Measurements from ENCODE around the gene TMEM63B.

DNA sequence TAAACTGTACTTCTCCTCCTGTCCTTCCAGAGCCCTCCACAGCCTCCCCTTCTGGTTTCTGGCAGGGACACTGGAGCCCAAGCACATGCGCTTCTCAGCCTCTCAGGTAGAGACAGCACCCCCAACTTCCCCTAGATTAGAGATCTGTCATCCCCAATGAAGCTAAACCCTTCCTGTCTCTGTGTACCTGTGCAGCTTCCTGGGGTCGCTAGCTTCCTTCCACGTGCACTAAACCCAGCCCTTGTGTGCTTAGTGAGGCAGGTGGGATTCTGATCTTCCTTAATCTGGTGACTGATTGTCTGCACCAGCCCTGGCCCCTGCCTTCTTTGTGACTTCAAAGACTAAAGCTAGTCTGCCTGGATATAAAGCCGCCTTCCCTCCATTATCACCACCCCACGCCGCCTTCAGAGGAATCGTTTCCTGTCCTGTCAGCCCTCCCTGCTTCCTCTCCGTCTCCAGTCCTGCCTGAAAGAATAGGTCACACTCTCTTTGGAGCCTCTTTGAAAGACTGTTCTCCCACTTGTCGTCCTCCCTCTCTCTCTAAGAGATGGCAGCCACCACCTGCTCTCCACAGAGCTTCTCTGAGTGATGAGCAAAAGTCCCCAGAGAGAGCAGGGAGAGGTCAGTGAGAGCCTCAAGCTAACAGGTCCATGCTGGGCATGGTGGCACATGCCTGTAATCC is 58.7 kb downstream of the TMEM63B start:
- no peak for TF ChIP-seq POLR2A (IDR thresholded peaks at IDR 0.05)
- TF ChIP-seq CTCF (IDR thresholded peaks at IDR 0.05): no peak
- TF ChIP-seq EP300 (IDR thresholded peaks at IDR 0.05): no peak
- TF ChIP-seq POLR2AphosphoS5 (IDR thresholded peaks at IDR 0.05): no peak
